Measurements from ENCODE around the gene MYO1C.
"Not testable (repeated sequence)": the region's sequence is repeated elsewhere in the genome, so short reads cannot be mapped to it uniquely, and the experiment has no call there.

MYO1C gene

GRCh38 chr17:1460233-1460632 is 32.3 kb downstream of the MYO1C start:
- no peak for DNase-seq

DNA sequence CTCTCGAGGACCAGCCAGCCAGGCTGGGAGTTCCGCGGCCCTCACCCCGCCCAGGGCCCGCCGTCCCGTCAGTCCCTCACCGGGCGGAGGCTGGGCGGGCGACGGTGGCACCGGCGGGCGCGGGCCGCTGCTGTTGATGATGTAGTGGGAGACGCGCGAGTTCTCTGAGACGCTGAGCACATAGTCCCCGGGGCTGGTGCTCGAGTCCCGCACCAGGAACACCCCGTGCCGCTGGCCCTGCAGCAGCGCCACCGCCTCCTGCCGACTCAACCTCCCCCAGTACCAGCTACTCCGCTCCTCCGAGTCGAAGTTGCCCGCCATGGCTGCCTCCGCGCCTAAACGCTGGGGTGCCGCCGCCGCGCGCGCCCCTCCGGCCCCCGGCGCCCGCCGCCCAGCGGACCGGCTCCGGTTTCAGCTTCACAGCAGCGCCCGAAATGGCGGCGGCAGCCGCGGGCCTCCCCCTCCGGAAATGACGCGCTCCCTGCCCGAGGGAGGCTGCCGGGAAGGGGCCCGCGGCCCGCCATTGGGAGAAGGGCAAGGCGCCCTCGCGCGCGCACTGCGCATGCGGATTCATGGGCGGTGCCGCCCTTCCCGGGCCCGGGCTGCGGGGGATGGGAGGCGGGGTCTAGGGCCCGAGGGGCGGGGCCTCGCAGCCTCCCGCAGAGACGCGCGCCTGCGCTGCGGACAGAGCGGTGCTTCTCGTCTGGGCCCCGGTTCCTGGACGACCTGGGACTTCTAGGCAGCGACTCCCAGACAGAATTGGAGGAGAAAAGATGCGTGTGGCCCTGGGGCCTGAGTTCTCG is 36.5 kb downstream of the MYO1C start, which contains the start of gene CRK:
Gene CRK, minus strand, starts transcription at position 436 of the 803 bp plus-strand sequence. Its CDS starts 115 bp downstream, at position 321.
- peak; percentile 89 for DNase-seq

- peak; percentile 49 for DNase-seq
Measured at GRCh38 chr17:1455291-1455796, 37.1 kb downstream of the MYO1C start.

GRCh38 chr17:1454541-1454940 is 37.9 kb downstream of the MYO1C start:
- DNase-seq: no peak

- not testable (repeated sequence) for DNase-seq
Measured at GRCh38 chr17:1453694-1454093, 38.8 kb downstream of the MYO1C start.

DNA sequence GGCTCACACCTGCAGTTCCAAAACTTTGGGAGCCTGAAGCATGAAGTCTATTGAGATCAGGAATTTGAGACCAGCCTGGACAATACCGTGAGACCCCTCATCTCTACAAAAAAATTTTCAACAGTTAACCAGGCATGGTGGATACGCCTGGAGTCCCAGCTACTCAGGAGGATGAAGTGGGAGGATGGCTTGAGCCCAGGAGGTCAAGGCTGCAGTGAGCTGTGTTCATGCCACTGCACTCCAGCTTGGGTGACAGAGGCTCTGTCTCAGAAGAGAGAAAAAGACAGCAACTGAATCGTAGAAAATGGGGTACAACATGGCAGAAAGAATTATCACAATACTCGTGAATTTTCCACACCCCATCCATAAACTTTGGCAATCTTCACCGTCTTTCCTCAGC is 39.6 kb downstream of the MYO1C start:
- DNase-seq: no peak

DNA sequence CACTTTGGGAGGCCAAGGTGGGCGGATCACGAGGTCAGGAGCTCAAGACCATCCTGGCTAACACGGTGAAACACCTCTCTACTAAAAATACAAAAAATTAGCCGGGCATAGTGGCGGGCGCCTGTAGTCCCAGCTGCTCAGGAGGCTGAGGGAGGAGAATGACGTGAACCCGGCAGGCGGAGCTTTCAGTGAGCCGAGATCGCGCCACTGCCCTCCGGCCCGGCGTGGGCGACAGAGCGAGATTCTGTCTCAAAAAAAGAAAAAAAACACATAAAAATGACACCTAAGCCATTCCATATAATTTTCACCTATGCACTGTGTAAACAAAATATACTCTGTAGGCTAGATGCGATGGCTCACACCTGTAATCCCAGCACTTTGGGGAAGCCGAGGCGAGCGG is 42.2 kb downstream of the MYO1C start:
- DNase-seq: not testable (repeated sequence)

- no peak for DNase-seq
Measured at GRCh38 chr17:1449412-1449967, 43.0 kb downstream of the MYO1C start.

- DNase-seq: no peak
Measured at GRCh38 chr17:1447052-1447451, 45.4 kb downstream of the MYO1C start.

DNA sequence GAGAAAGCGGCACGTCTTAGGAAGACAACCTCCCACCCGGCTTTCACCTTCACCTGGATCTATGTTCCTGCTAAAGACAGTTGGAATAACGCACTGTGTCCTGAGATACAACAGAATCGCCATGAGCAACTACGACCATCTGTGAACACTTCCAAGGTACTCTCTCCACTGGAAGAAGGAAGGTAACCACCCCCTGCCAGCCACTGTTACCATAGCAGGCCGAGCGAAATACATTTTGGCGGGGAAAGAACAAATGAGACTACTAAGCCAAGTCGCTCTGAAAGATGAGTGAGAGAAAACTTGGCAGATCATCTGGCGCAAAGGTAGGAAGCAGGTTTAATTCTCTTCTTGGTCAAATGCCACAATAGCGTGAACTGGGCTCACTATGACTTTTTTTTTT is 46.3 kb downstream of the MYO1C start:
- no peak for DNase-seq

DNA sequence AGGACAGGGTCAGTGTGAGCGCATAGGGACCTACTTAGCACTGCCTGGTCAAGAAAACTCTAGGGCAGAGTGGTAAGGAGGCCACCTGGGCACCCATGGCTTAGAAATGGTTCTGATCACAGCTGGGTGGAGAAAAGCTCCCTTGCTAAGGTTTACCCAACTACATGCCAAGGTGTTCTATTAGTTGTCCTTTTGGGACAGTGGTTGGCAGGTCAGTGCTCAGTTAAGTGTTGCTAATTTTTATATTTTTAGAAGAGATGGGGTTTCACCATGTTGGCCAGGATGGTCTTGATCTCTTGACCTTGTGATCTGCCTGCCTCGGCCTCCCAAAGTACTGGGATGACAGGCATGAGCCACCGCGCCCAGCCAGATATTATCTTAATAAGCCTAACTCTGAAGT is 46.8 kb downstream of the MYO1C start:
- DNase-seq: not testable (repeated sequence)

- not testable (repeated sequence) for DNase-seq
Measured at GRCh38 chr17:1442721-1443120, 49.8 kb downstream of the MYO1C start.

- DNase-seq: no peak
Measured at GRCh38 chr17:1442187-1442586, 50.3 kb downstream of the MYO1C start.

- no peak for DNase-seq
Measured at GRCh38 chr17:1440921-1441320, 51.6 kb downstream of the MYO1C start.

DNA sequence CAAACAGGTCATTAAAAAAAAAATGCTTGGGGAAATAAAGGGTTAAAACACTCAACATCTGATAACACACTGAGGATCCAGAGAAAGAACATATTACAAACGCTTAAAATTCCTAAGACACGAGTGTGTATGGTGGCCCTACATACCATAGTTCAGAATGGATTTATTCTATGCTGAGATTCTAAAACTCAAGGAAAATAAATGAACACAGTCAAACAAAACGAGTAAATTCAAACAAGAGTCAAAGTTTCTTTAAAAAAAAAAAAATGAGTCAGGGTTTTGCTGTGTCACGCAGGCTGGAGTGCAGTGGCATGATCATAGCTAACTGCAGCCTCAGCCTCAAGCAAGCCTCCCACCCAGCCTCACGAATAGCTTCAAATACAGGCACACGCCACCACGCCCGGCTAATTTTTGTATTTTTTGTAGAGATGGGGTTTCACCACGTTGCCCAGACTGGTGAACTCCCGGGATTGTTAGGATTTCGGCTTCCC is 53.8 kb downstream of the MYO1C start:
- DNase-seq: no peak

DNA sequence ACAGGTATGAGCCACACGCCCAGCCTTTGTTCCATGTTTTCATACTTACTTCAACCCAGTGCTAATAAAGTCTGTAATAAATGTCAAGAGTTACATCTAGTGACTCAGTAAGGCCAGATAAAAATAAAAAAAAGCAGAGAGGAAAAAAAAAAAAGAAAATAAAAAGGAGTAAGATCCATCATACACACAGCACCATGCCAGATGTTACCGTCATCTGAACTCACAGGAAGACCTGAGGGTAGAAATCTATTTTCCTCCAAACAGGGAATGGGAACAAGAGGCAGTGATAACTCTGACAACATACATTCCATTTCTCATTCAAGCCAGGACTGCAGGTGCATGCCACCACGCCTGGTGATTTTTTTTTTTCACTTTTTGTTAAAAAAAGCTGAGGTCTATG is 57.2 kb downstream of the MYO1C start:
- DNase-seq: no peak

- DNase-seq: no peak
Measured at GRCh38 chr17:1434150-1434549, 58.3 kb downstream of the MYO1C start.

- no peak for DNase-seq
Measured at GRCh38 chr17:1431631-1432104, 60.8 kb downstream of the MYO1C start.

DNA sequence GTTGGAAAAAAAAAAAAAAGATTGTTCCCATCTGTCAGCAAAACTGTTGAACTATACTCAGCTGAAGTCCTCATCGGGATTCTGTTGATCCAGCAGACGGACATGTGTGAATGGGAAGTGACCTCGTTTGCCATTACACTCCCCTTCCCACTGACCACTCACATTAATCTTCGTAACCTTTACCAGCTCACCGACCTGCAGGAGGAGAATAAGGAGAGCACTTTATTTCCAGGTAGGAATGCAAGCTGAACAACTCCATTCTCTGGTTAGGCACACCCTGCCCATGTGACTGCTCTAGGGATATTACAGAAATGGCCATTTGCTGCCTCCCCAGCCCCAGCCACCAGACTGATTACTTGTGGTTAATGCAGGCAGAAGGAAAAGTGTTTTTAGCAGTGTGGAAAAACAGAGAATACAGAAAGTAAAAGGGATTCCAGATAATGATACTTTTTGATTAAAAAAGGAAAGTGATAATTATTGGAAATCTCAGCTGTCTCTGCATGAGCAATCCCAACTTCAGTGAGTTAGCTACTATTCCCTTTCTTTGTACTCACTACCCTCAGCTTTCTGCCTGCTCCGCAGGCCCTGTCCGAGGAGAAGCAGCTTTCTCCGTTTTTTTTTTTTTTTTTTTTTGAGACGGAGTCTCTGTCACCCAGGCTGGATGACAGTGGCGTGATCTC is 68.9 kb downstream of the MYO1C start:
- DNase-seq: no peak

DNA sequence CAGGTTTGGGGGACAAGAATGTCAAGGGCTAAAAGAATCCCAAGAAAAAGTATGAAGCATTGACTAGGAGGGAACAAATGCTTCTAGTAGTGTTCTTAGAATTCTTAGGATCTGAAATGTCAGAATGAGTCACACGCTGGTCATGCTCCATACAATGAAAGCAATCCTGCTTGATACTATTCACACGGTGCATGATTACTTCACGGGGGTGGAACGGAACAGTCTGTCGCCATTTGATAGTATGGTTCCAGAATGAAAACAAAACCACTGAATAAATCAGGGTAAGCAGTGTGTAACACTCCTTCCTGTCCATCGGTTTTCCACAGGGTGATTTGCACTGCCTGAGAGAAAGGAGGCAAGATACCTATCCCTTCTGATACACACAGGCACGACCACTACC is 69.6 kb downstream of the MYO1C start:
- DNase-seq: no peak

- DNase-seq: no peak
Measured at GRCh38 chr17:1421470-1421869, 71.0 kb downstream of the MYO1C start.

DNA sequence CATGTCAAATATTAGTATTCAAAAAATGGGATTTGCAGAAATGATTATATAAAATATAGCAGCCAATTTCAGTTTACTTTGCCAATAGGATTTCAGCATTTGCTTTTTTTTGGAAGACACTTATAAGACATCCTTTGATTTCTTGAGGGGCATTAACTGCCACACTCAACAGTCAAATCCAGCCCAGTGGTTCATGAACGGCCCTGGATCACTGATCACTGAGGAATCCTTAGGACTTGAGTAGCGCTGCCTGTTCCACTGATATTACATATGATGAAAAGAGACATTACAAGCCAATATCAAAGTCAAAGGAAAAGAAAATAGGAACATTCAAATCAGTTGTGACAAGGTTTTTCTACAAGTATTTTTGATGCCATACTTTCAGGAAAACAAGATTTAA is 71.5 kb downstream of the MYO1C start:
- no peak for DNase-seq

DNA sequence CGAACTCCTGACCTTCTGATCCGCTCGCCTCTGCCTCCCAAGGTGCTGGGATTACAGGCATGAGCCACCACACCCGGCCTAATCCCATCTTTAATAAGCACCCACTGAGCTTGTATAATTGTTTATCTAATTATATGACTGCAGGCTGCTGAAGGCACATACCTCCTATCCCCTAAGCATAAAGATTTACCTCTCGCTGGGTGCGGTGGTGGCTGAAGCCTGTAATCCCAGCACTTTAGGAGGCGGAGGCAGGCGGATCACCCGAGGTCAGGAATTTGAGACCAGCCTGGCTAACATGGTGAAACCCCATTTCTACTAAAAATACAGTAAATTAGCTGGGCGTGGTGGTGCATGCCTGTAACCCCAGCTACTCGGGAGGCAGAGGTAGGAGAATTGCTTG is 72.3 kb downstream of the MYO1C start:
- DNase-seq: no peak

- not testable (repeated sequence) for DNase-seq
Measured at GRCh38 chr17:1418476-1418875, 74.0 kb downstream of the MYO1C start.

Data from MV-4-11 (cell line).